Stimulated activated CD4-positive, alpha-beta T cell treated with anti-CD3 and anti-CD28 coated beads, TNF-alpha, amount 100 ng/mL, for 48 hours (primary cell): ENCODE results near the gene LGR5.

Source experiments
- DNase-seq, 3 donors: peaks; one replicate each; pipeline ENCODE4 v3.0.0-alpha.2; 2020; ENCODE audit warnings: low read depth in 3 of 3

The LGR5 gene, protein sequence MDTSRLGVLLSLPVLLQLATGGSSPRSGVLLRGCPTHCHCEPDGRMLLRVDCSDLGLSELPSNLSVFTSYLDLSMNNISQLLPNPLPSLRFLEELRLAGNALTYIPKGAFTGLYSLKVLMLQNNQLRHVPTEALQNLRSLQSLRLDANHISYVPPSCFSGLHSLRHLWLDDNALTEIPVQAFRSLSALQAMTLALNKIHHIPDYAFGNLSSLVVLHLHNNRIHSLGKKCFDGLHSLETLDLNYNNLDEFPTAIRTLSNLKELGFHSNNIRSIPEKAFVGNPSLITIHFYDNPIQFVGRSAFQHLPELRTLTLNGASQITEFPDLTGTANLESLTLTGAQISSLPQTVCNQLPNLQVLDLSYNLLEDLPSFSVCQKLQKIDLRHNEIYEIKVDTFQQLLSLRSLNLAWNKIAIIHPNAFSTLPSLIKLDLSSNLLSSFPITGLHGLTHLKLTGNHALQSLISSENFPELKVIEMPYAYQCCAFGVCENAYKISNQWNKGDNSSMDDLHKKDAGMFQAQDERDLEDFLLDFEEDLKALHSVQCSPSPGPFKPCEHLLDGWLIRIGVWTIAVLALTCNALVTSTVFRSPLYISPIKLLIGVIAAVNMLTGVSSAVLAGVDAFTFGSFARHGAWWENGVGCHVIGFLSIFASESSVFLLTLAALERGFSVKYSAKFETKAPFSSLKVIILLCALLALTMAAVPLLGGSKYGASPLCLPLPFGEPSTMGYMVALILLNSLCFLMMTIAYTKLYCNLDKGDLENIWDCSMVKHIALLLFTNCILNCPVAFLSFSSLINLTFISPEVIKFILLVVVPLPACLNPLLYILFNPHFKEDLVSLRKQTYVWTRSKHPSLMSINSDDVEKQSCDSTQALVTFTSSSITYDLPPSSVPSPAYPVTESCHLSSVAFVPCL

GRCh38 chr12:71439613-71440344 lies at the start of gene LGR5:
LGR5 (plus strand) TSS chr12:71439798; CDS start chr12:71440081, 283 bp downstream.
- peak in 1 of 3 donors; percentile 5 for DNase-seq

GRCh38 chr12:71392521-71393145 lies 47.0 kb upstream of the LGR5 start:
- DNase-seq: no peak

DNA sequence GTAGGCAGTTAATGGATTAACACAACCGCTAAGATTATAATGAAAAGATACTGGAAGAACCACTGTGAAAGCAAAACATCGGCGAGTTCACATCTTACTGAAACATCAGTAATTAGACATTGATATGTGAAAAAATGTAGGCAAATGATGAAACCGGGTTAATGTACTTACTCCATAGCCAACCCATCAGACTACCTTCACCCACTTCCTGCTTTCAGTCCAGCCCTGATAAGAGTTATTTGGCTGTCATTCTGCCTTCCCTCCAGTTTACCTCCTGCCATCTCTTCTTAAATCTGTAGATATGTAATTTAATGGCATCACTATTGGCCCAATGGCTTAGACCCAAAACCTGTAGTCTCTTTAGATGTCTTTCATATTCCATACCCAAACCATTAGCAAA lies 46.0 kb upstream of the LGR5 start:
- DNase-seq: no peak

DNA sequence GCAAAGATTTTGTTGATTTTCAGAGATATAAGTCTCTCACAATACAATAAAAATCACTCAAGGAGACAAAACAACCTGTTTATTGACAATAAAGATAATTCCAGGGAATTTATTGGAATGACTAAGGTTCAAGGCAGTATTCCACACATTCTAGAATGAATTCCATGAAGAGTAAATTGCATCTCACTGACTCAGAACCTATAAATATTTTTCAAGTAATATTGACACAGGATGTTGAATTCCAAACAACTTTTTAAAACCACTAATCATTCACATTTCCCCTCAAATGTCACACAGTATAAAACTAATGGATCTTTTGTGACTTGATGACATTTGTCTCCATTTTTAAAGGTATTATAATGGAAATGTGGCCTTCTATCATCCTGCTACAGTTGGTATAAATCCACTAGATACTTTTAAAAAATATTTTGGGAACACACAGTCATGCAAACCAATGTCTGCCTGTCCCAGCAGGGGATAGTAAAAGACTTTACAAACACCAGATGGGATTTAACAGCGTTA lies 42.1 kb upstream of the LGR5 start:
- no peak for DNase-seq

DNA sequence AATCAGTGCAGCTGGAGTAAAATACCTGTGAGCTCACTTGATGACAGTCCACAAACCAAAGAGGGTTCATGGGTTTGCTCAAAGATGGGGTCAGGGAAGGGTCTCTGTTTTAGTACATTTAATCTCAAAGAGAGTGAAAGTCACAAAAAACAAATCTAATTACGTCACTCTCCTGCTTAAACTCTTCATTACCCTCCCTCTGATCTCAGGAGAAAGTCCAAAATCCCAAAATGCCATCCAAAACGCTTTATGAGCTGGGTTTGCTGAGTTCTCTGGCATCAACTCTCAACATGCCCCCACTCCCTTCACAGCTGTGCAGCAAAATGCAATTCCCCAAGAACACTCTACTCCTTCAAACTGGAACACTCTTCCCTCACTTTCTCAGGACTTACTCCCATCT lies 40.4 kb upstream of the LGR5 start:
- DNase-seq: no peak

DNA sequence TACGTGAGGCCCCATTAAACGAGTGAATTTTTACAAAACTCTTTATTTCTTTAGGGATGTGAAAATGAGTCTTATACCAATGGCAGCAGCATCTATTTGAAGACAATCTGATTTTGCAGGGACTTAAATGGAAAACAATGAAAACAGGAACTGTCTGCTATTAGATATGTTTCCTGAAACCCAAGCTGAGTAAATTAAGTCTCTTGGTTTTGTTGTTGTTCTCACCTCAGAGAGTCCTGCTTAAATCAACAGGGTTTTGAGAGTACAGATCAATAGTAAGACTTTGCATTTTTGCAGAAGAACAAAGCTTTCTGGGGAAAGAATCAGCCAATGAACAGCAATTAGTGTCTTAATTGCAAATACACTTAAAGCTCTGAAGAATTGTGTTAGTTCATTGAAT lies 39.1 kb upstream of the LGR5 start:
- no peak for DNase-seq

DNA sequence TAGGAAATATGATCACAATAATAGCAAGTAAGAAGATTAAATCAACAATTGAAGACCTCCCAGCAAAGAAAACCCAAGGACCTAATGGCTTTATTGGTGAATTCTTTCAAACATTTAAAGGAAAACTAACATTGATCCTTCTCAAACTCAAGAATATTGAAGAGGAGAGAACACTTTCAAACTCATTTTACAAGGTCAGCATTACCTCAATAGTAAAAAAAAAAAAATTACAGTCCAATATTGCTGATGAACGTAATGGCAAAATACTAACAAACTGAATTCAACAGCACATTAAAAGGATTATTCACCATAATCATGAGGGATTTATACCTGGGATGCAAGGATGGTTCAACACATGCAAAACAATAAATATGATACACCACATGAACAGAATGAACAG lies 33.7 kb upstream of the LGR5 start:
- DNase-seq: no peak

GRCh38 chr12:71407732-71408131 lies 31.9 kb upstream of the LGR5 start:
- DNase-seq: no peak

DNA sequence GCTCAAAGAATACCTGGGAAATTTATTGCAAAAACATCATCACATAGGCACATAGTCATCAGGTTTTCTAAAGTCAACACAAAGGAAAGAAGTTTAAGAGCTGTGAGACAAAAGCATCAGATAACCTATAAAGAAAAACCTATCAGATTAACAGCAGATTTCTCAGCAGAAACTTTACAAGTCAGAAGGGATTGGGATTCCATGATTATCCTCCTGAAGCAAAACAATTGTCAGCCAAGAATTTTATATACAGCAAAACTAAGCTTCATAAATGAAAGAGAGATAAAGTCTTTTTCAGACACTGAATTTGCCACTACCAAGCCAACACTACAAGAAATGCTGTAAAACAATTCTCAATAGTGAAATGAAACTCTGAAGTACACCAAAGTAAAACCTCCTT lies 28.8 kb upstream of the LGR5 start:
- no peak for DNase-seq

DNA sequence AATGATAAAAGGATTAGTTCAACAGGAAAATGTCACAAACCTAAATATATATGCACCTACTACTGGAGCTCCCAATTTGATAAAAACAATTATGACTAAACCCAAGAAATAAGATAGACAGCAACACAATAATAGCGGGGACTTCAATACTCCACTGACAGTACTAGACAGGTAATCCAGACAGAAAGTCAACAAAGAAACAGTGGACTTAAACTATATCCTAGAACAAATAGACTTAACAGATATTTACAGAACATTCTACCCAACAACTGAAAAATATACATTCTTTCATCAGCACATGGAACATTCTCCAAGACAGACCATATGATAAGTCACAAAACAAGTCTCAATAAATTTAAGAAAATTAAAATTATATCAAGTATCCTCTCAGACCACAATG lies 28.0 kb upstream of the LGR5 start:
- DNase-seq: no peak

DNA sequence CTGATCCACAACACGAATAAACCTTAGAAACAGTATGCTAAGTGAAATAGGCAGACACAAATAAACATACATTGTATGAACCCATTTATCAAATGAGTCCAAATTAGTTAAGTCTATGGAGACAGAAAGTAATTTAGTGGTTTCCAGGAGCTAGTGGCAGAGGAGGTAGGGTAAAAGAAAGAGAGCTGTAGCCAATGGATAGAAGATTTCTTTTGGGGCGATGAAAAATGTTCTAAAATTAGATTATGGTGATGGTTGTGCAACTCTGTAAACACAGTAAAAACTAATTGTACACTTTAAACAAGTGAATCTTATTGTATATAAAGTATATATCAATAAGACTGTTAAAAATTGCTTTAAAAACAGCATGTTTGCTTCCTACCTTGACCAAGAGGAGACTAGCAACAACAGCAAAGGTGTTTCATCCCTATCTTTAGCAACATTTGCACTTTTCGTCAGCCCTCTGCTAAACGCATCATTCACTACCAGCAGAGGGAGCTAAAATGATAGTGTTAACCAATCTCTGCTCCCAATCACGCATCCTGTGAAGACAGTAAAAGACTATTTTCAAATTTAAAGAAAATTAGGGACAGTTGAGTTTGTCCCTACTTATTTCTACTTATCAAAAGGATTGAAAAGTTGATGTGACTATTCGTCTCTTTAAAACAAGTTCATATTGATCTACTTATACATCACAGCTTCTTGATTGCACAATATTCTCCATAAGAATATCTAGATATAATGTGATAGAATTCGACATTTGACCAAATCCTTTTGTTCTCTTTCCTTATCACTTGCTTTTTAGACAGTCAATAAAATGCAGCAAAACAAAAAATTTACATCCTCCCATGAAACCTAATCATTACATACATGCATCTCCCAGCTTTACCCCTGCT lies 24.0 kb upstream of the LGR5 start:
- DNase-seq: no peak

DNA sequence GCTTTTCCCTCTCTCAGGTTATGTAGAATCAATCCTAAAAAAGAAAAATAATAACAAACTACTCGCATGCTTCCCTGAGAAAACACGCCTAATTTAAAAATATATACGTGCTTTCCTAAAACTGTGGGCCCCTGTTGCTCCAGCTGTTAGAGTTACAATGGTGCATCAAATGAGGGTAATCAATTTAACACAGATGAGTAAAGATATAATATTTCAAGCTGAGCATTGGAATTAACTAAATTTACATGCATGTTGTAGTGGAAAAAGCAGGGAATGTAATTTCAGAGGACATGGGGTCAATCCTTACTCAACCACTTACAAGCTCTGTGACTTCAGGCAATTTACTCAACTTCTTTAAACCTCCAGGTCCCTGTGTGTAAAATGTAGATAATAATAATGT lies 22.4 kb upstream of the LGR5 start:
- DNase-seq: no peak

GRCh38 chr12:71420775-71421406 lies 18.7 kb upstream of the LGR5 start:
- DNase-seq: no peak

DNA sequence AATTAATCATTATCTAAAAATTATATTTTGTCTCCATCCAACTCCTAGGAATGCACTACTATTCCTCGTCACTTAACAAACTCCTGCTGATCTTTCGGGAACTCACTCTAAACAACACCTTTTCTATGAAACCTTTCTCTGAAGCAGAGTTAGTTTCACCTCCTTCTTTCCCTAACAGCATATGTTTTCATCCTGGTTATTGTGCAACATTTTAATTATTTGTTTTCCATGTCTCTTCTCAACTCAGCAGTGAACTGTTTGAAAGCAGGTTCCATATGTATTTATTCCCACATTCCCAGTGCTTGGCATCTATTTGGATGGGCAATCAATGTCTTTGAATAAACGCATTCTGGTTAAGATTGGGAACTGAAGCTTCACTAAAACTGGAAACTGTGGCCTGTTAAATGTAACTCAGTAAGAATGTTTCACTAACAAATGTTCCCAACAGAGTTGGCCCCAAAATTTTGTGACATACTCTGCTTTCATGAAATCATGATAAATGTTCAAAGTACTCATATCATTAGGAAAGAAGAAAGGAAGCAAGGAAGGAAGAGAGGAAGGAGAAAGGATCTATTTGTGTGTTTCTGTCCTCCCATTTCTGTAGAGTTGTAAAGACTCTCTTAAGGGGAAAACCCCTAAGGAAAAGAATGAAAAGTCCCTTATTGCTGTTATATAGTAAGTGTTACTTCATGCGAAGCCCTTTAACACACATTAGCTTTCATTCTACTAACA lies 13.9 kb upstream of the LGR5 start:
- DNase-seq: no peak

- no peak for DNase-seq
Measured at GRCh38 chr12:71426300-71427047, 13.1 kb upstream of the LGR5 start.

DNA sequence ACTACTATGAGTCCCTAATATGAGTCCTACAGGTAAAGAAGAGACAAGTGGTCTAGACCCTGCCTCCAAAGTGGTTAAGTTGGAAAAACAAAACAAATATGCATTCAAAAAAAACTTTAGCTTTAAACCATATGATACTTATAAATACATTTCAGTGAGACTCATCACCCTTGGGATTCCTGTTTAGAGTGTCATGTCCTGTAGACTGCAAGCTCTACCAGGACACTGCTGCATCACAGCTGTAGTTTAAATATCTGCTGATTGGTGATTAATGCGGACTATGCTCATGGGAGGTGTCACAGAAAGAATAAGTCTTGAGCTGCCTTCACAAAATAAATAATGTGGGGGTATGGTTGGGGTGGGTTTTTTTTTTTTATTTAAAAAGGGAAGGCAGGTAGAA lies 8.8 kb upstream of the LGR5 start:
- DNase-seq: no peak

DNA sequence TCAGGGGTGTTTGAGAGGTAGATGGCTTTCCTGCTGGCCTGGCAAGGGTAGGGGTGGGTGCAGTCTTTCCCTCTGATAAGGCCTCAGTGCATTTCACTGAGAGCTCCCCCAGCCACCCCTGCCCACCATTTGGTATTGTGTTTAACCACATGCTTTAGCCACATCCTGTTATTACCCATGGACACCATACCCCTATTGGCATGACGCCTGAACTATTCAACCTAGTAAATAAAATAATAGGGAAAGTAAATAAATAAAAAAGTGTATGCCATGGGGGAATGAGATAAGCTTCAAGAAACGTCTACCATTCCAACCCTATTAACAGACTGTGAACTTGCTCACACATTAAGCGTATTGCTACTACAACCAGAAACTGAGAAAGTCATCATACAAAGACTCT lies 7.6 kb upstream of the LGR5 start:
- no peak for DNase-seq

DNA sequence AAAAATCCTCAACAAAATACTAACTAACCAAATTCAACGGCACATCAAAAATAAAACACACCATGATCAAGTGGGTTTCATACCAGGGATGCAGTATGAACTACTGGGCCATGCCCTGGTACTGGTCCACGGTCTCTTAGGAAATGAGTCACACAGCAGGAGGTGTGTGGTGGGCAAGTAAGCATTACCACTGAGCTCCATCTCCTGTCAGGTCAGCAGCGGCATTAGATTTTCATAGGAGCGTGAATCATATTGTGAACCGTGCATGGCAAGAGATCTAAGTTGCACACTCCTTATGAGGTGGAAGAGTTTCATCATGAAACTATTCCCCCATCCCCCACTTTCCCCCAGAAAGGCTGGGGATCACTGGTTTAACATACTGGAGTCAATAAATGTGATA lies 6.7 kb upstream of the LGR5 start:
- no peak for DNase-seq

DNA sequence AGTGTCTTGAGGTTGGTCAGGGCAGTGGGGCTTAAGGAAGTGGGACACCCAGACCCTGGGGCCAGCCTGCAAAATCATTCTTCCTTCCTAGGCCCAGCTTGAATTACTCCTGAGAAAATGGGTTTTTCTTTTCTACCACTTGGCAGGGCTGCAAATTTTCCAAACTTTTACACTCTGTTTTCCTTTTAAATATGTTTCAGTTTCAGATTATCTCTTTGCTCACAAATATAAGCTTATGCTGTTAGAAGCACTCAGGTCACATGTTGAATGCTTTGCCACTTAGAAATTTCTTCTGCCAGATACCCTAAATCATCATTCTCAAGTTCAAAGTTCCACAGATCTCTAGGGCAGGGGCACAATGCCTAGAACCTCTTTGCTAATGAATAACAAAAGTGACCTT lies 2.9 kb upstream of the LGR5 start:
- no peak for DNase-seq
